ENCODE results near the gene PRKAR1A.

DNA sequence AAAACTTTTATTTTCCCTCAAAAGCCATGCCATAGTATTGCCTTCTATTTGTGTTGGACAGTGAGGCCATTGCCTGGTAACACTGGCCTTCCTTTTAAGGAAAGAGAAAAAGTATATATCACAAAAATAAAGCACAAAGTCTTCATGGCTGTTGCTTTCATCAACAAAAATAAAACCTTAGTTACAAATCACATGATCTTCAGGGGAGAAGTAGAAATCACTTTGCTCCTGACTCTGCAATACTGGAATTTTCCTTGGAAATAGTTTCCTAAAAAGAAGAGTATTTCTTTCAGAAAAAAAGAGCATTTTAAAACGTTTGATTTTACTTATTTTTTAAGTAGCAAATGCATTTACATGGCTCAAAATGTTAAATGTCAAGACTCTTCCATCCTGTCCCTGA lies 47.1 kb downstream of the PRKAR1A start:
- TF ChIP-seq CTCF (IDR thresholded peaks at IDR 0.05) (no peak), POLR2A (IDR thresholded peaks at IDR 0.05) (no peak)
